Neural cell (in vitro differentiated cells): ENCODE data around the gene KLRD1. TPM values are rescaled to one million over a fixed set of nuclear protein-coding genes. Genes with fewer than 3 reads are reported as not detected.
"Not testable (repeated sequence)": the region's sequence is repeated elsewhere in the genome, so short reads cannot be mapped to it uniquely, and the experiment has no call there.

Experiments used
- H2AFZ ChIP-seq: fragments of 200-600, 300-800 bp; sonication (generic), shearing (Covaris generic); 2 replicates; pipeline ENCODE4 v1.6.0; 2014; ENCODE audit warnings: low read depth, mild to moderate bottlenecking, antibody characterized with exemption, low read length, moderate library complexity
- H3F3A ChIP-seq: fragments of 200-600 bp; shearing (Covaris generic); 2 replicates; pipeline ENCODE4 v1.6.1; 2016; ENCODE audit warnings: mild to moderate bottlenecking, moderate library complexity, mixed read lengths, antibody characterized with exemption, low read length; ENCODE audit not compliant: insufficient read depth, poor library complexity, severe bottlenecking
- H3K27ac ChIP-seq: fragments of 200-600, 300-800 bp; sonication (generic), shearing (Covaris generic); 2 replicates; pipeline ENCODE4 v1.5.1; 2014; ENCODE audit warnings: mild to moderate bottlenecking, low read length, moderate library complexity
- H3K27me3 ChIP-seq: fragments of 300-800, 200-600 bp; sonication (generic), shearing (Covaris generic); 2 replicates; pipeline ENCODE4 v1.6.0; 2014; ENCODE audit warnings: mild to moderate bottlenecking, low read depth, low read length, moderate library complexity; ENCODE audit not compliant: insufficient read depth
- H3K36me3 ChIP-seq: fragments of 300-800, 200-600 bp; sonication (generic), shearing (Covaris generic); 2 replicates; pipeline ENCODE4 v1.5.1; 2014; ENCODE audit warnings: mild to moderate bottlenecking, antibody characterized with exemption, low read length, moderate library complexity; ENCODE audit not compliant: insufficient read depth
- H3K4me2 ChIP-seq: fragments of 300-800, 200-600 bp; sonication (generic), shearing (Covaris generic); 2 replicates; pipeline ENCODE4 v1.6.0; 2014; ENCODE audit warnings: mild to moderate bottlenecking, low read length
- H3K4me3 ChIP-seq: fragments of 300-800, 200-600 bp; sonication (generic), shearing (Covaris generic); 2 replicates; pipeline ENCODE4 v1.5.1; 2014; ENCODE audit warnings: mild to moderate bottlenecking, low read length, moderate library complexity
- H3K79me2 ChIP-seq: fragments of 200-600 bp; shearing (Covaris generic); replicated peaks from 2 replicates; pipeline ENCODE4 v1.6.0; 2014; ENCODE audit warnings: mild to moderate bottlenecking, low read length, moderate library complexity; ENCODE audit not compliant: insufficient read depth
- H3K9ac ChIP-seq: fragments of 300-800, 200-600 bp; sonication (generic), shearing (Covaris generic); 2 replicates; pipeline ENCODE4 v1.6.1; 2016; ENCODE audit warnings: mild to moderate bottlenecking, low read length, mixed read lengths
- H3K9me2 ChIP-seq: fragments of 200-600 bp; shearing (Covaris generic); 2 replicates; pipeline ENCODE4 v1.6.1; 2016; ENCODE audit warnings: mild to moderate bottlenecking, low read length, mixed read lengths; ENCODE audit not compliant: insufficient read depth
- H3K9me3 ChIP-seq: fragments of 200-600, 300-800 bp; sonication (generic), shearing (Covaris generic); 2 replicates; pipeline ENCODE4 v1.6.1; 2016; ENCODE audit warnings: mild to moderate bottlenecking, mixed run types, low read length, moderate library complexity, mixed read lengths
- H4K20me1 ChIP-seq: fragments of 200-600 bp; shearing (Covaris generic); 2 replicates; pipeline ENCODE4 v1.6.1; 2016; ENCODE audit warnings: mild to moderate bottlenecking, mixed run types; ENCODE audit not compliant: insufficient read depth
- CTCF ChIP-seq: fragments of 450-650 bp; IDR thresholded peaks from 2 replicates; pipeline ENCODE4 v1.5.1; 2014; ENCODE audit warnings: antibody characterized with exemption, mild to moderate bottlenecking, moderate library complexity; ENCODE audit not compliant: poor library complexity, severe bottlenecking
- EP300 ChIP-seq: fragments of 450-650 bp; conservative IDR thresholded peaks from 2 replicates; pipeline ENCODE4 v1.6.1; 2014; ENCODE audit warnings: antibody characterized with exemption, mild to moderate bottlenecking, moderate library complexity; ENCODE audit not compliant: poor library complexity, severe bottlenecking
- EZH2 ChIP-seq: fragments of 200-600, 300-800 bp; shearing (Covaris generic), sonication (generic); IDR thresholded peaks from 2 replicates; pipeline ENCODE4 v1.6.1; 2014; ENCODE audit warnings: antibody characterized with exemption, low read length, borderline replicate concordance, mild to moderate bottlenecking; ENCODE audit not compliant: insufficient read depth, poor library complexity, severe bottlenecking
- MXI1 ChIP-seq: fragments of 450-650 bp; conservative IDR thresholded peaks from 2 replicates; pipeline ENCODE4 v1.6.1; 2014; ENCODE audit warnings: antibody characterized with exemption, mild to moderate bottlenecking; ENCODE audit not compliant: poor library complexity, severe bottlenecking
- POLR2AphosphoS5 ChIP-seq: IDR thresholded peaks from 2 replicates; pipeline ENCODE4 v1.6.1; 2012
- RAD21 ChIP-seq: fragments of 450-650 bp; conservative IDR thresholded peaks from 2 replicates; pipeline ENCODE4 v1.6.1; 2014; ENCODE audit warnings: antibody characterized with exemption, mild to moderate bottlenecking, moderate library complexity
- REST ChIP-seq: IDR thresholded peaks from 2 replicates; pipeline ENCODE4 v1.6.1; 2012; ENCODE audit warnings: borderline replicate concordance
- SMC3 ChIP-seq: fragments of 450-650 bp; conservative IDR thresholded peaks from 2 replicates; pipeline ENCODE4 v1.6.1; 2014; ENCODE audit warnings: antibody characterized with exemption, mild to moderate bottlenecking, moderate library complexity; ENCODE audit not compliant: poor library complexity
- TAF1 ChIP-seq: IDR thresholded peaks from 2 replicates; pipeline ENCODE4 v1.6.1; 2012; ENCODE audit warnings: low read depth
- polyA plus RNA-seq: library from polyadenylated mRNA; depleted of rRNA; stranded (reverse); fragments of >200 nt; gene quantifications from 2 replicates; pipeline ENCODE4 v1.2.3, GENCODE V29; 2014

The KLRD1 gene
- polyA plus RNA-seq, 1 donor from 2014 or later, result 0.52 TPM

- not testable (repeated sequence) for H3K79me2 ChIP-seq, H3K9ac ChIP-seq, H3F3A ChIP-seq, H3K27me3 ChIP-seq, H4K20me1 ChIP-seq, H3K27ac ChIP-seq, H3K9me3 ChIP-seq, H3K4me3 ChIP-seq, H3K4me2 ChIP-seq, H3K36me3 ChIP-seq, H2AFZ ChIP-seq, H3K9me2 ChIP-seq
Observed at GRCh38 chr12:10340946-10341345, 33.3 kb downstream of the KLRD1 start.

DNA sequence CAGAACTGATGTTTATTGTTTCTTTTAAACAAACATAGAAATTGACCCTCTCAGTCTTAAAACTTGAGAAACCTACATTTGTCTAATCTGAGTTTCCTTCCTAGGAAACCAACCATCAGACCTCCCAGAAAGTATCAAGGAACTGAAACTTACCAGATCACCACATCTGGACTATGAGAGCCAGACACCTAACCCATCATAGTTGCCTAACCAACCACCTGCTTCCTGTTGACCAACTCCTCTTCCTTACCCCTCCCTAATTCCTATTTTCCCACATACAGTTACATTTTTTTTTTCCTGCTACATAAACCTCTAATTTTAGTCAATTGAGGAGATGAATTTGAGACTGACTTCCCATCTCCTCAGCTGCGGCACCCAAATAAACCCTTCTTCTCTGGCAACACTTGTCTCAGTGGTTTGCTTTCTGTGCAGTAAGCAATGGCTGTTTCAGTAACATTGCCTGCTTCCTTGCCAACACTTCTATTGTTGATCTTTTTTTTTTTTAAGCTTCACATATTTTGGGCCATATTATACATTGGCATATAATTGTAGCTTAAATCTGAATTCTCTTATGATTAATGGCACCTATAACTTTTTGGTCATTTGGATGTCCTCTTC lies 34.3 kb downstream of the KLRD1 start:
- Histone ChIP-seq H3K36me3 (no peaks in the 10 kb centered on the region), H3K9ac (no peak overlapping the region), H3K9me2 (no peaks in the 10 kb centered on the region), H3K9me3 (no peaks in the 10 kb centered on the region), H4K20me1 (no peaks in the 10 kb centered on the region), H3K4me2 (no peak overlapping the region), H3K4me3 (no peak overlapping the region), H2AFZ (no peak overlapping the region), H3K79me2 (no peaks in the 10 kb centered on the region), H3K27me3 (no peaks in the 10 kb centered on the region), H3K27ac (no peak overlapping the region), H3F3A (no peaks in the 10 kb centered on the region)
- TF ChIP-seq POLR2AphosphoS5 (no peak), RAD21 (no peak), MXI1 (no peak), CTCF (no peak), EP300 (no peak), TAF1 (no peak), EZH2 (no peak), REST (no peak), SMC3 (no peak)

DNA sequence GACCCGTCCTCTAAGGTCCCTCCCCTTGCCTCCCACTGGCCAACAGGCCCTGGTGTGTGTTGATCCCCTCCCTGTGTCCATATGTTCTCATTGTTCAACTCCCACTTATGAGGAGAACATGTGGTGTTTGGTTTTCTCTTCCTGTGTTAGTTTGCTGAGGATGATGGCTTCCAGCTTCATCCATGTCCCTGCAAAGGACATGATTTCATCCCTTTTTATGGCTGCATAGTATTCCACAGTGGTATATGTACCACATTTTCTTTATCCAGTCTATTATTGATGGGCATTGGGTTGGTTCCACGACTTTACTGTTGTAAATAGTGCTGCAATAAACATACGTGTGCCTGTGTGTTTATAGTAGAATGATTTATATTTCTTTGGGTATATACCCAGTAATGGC lies 43.8 kb downstream of the KLRD1 start:
- H2AFZ ChIP-seq, H3K9me2 ChIP-seq, H3K79me2 ChIP-seq, H3K4me2 ChIP-seq, H4K20me1 ChIP-seq, H3K4me3 ChIP-seq, H3K27me3 ChIP-seq, H3K9ac ChIP-seq, H3K9me3 ChIP-seq, H3F3A ChIP-seq, H3K27ac ChIP-seq, H3K36me3 ChIP-seq: not testable (repeated sequence)
